ENCODE measurements around the gene SNX11. TPM values are rescaled to one million over a fixed set of nuclear protein-coding genes. Genes with fewer than 3 reads are reported as not detected.
"Not testable (repeated sequence)": the region's sequence is repeated elsewhere in the genome, so short reads cannot be mapped to it uniquely, and the experiment has no call there.

SNX11 gene
- total RNA-seq, 2 donors from 2014 or later: 15.2 to 16.0 TPM

GRCh38 chr17:48067808-48068207 lies 39.8 kb upstream of the SNX11 start:
- peak overlapping the region in 1 of 2 donors; percentile 6 for H3K27ac ChIP-seq
- H3K9me3 ChIP-seq; H3K4me1 ChIP-seq (replicated peaks); H3K36me3 ChIP-seq; intact Hi-C loops (cut with DNase I); H3K4me3 ChIP-seq; H3K27me3 ChIP-seq (replicated peaks; ENCODE audit: insufficient read depth): not testable (repeated sequence)
- 57% methylated on average over 2 of the region's 2 CpGs for WGBS
- peak; percentile 72 for TF ChIP-seq POLR2AphosphoS5 (IDR thresholded peaks at IDR 0.05)
- DNase-seq (ENCODE audit: low spot score): peak; percentile 30

- no peaks in the 10 kb centered on the region for H3K9me3 ChIP-seq
- DNase-seq (ENCODE audit: low spot score): no peak
- H3K36me3 ChIP-seq: peaks cover 0 to 2% of the 10 kb centered on the region in 2 donors
- no peaks in the 10 kb centered on the region for H3K4me1 ChIP-seq (replicated peaks)
- no peak overlapping the region for H3K4me3 ChIP-seq
- TF ChIP-seq POLR2A (IDR thresholded peaks at IDR 0.05) (no peak), POLR2AphosphoS5 (IDR thresholded peaks at IDR 0.05) (no peak), CTCF (IDR thresholded peaks at IDR 0.05) (no peak)
- no peak overlapping the region for H3K27ac ChIP-seq
- H3K27me3 ChIP-seq (replicated peaks; ENCODE audit: insufficient read depth): no peaks in the 10 kb centered on the region
- WGBS: 68% methylated on average over 3 of the region's 3 CpGs
- intact Hi-C loops (cut with DNase I): no loop called here
Measured at GRCh38 chr17:48068491-48068961, 39.0 kb upstream of the SNX11 start.

- no peak overlapping the region for H3K4me3 ChIP-seq
- no peaks in the 10 kb centered on the region for H3K4me1 ChIP-seq (replicated peaks)
- H3K36me3 ChIP-seq: peaks cover 0 to 2% of the 10 kb centered on the region in 2 donors
- intact Hi-C loops (cut with DNase I): no loop called here
- no peak for DNase-seq (ENCODE audit: low spot score)
- 61% methylated on average over 2 of the region's 2 CpGs for WGBS
- H3K9me3 ChIP-seq: no peaks in the 10 kb centered on the region
- no peaks in the 10 kb centered on the region for H3K27me3 ChIP-seq (replicated peaks; ENCODE audit: insufficient read depth)
- no peak overlapping the region for H3K27ac ChIP-seq
- TF ChIP-seq CTCF (IDR thresholded peaks at IDR 0.05) (no peak), POLR2A (IDR thresholded peaks at IDR 0.05) (no peak), POLR2AphosphoS5 (IDR thresholded peaks at IDR 0.05) (no peak)
Measured at GRCh38 chr17:48070195-48070594, 37.4 kb upstream of the SNX11 start.

- intact Hi-C loops (cut with DNase I): no loop called here
- H3K36me3 ChIP-seq: peaks cover 0 to 2% of the 10 kb centered on the region in 2 donors
- DNase-seq (ENCODE audit: low spot score): no peak
- no peak overlapping the region for H3K4me3 ChIP-seq
- H3K4me1 ChIP-seq (replicated peaks): no peaks in the 10 kb centered on the region
- WGBS: 55% methylated on average over 2 of the region's 2 CpGs
- H3K9me3 ChIP-seq: no peaks in the 10 kb centered on the region
- no peaks in the 10 kb centered on the region for H3K27me3 ChIP-seq (replicated peaks; ENCODE audit: insufficient read depth)
- no peak overlapping the region for H3K27ac ChIP-seq
- TF ChIP-seq CTCF (IDR thresholded peaks at IDR 0.05) (no peak), POLR2A (IDR thresholded peaks at IDR 0.05) (no peak), POLR2AphosphoS5 (IDR thresholded peaks at IDR 0.05) (no peak)
Measured at GRCh38 chr17:48071654-48072053, 35.9 kb upstream of the SNX11 start.

- DNase-seq (ENCODE audit: low spot score); intact Hi-C loops (cut with DNase I); H3K9me3 ChIP-seq; H3K27ac ChIP-seq; H3K36me3 ChIP-seq; H3K4me3 ChIP-seq; H3K27me3 ChIP-seq (replicated peaks; ENCODE audit: insufficient read depth); H3K4me1 ChIP-seq (replicated peaks): not testable (repeated sequence)
- WGBS: 94% methylated on average over 9 of the region's 9 CpGs
Measured at GRCh38 chr17:48072811-48073210, 34.8 kb upstream of the SNX11 start.

- H3K4me1 ChIP-seq (replicated peaks); H3K36me3 ChIP-seq; H3K9me3 ChIP-seq; H3K27ac ChIP-seq; DNase-seq (ENCODE audit: low spot score); H3K27me3 ChIP-seq (replicated peaks; ENCODE audit: insufficient read depth); H3K4me3 ChIP-seq: not testable (repeated sequence)
- WGBS: 98% methylated on average over 5 of the region's 5 CpGs
- intact Hi-C loops (cut with DNase I): loop anchor here (1.0 kb wide), 1 partner anchor 47 kb away; no protein-coding TSS in a partner anchor
Measured at GRCh38 chr17:48073566-48074094, 33.9 kb upstream of the SNX11 start.
